Measurements from ENCODE around the gene SERPINE3.

Gene SERPINE3

DNA sequence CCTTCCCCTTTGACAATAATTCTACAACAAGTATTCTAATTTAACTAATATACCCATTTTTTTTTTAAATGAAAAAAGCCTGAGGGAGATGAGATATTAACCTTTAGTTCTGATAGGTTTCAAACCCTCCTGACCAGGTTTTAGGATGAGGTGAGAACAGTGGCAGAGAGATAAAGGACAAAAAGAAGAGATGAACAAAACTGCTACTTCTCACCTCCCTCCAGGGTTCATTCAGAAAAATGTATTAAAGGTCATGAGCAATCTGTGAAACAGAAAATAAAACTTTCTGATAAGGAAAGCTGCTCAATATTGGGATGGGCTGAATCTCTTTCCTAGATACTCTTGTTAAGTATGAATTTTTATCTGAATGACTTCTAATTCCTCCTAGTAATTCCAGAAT lies 24.1 kb downstream of the SERPINE3 start:
- no peak for DNase-seq (ENCODE audit: low read depth)

DNA sequence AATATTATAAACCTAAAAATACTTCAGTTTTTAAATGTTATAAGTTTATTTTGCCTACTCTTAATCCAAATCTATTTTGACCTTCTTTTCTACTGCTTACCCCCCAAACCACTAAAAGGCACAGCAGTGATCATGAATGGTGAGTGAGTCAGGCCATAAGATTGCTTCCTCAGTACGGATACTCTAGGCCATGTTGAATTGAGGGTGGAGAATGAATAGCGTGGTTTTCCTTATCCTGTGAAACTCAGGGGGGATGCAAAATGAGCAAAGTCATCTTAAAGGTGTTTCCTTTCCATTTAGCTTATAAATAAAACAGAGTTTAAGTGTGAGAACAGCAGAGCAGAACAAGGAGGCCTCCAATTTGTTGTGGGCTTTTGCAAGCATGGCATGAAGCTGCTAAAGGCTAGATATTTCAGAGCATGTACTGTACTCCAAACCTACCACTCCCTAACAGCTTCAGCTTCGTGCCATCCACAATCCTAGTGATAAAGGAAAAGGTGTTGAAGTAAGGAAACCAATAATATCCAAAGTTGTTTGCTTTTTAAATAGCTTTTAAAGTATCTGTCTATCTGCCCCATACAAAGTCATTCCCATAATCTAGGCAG lies 25.0 kb downstream of the SERPINE3 start:
- no peak for DNase-seq (ENCODE audit: low read depth)

DNA sequence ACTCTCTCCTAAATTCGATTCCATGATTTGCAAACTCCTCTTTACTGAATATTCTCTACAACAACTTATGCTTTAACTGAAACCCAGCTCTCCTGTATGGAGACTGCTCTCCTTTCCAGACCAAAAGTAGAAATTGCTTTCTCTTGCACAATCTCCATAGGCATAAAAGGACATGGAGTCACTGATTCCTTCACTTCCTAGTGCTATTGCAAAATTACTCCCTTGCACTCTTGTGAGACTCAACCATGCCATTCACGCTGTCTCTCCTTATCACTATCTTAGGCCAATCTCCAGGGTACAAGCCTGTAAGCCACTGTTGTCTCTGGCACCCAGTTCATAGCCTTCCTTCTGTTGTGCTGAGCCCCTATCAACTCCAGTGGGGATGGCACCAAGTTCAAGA lies 30.6 kb downstream of the SERPINE3 start:
- no peak for DNase-seq (ENCODE audit: low read depth)

DNA sequence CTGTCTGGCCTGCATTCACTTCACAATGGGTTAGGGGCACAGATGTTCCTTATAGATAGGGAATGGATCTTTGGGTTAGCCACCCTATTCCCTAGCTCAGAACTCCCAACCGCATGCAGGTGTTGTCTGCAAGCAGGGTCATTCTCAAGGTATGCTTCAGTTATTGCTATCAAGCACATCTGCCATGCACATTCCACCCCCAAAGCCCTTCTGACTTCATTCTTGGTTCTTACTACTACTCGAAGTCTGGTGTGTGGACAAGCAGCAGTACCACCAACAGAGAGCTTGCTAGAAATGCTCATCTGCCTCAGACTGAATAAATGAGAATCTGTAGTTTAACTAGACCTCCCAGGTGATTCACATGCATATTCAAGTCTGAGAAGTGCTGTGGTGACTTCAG lies 31.3 kb downstream of the SERPINE3 start:
- no peak for DNase-seq (ENCODE audit: low read depth)

DNA sequence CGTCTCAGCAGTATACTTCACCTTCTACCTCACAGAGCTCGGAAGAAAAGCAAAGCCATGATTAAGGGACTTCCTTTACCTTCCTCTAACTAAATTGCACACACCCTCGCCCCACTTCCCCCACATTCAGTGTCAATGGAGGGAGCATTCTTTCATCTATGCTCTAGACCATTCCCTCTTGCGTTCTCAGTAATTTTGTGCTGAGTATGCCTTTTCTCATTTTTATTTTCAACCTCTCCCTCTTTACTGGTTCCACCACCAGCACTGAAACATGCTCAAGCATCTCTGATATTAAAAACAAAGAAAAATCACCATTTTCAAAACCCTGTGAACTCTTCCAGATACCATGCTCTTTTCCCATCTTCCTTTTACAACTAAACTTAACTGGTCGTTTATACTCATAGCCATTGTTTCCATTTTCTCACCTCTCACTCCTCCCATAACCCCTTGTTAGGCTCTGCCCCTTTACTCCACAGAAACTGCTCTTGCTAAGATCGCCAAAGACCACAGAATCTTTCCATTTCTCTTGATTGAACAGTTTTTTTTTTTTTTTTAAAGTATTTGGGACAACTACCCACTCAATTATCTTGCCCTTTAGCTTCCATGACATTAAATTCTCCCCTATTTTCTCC lies 32.4 kb downstream of the SERPINE3 start:
- no peak for DNase-seq (ENCODE audit: low read depth)

DNA sequence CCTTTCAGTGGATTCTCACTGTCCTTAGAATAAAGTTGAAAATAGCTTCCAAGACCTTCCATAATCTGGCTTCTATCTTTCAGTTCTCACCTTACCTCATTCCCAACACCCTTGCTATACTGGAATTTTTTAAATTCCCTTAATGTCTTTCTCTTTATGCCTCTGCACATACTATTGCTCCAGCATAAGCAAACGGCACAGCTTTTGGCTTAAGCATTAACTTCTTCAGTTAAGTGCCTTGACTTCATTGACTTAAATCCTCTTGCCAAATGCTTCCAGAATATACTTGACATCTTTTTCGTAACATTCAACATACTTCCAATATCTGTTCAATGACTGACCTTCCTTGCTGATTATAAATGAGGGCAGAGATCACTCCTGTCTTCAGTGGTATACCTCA lies 34.0 kb downstream of the SERPINE3 start:
- DNase-seq (ENCODE audit: low read depth) = no peak

DNA sequence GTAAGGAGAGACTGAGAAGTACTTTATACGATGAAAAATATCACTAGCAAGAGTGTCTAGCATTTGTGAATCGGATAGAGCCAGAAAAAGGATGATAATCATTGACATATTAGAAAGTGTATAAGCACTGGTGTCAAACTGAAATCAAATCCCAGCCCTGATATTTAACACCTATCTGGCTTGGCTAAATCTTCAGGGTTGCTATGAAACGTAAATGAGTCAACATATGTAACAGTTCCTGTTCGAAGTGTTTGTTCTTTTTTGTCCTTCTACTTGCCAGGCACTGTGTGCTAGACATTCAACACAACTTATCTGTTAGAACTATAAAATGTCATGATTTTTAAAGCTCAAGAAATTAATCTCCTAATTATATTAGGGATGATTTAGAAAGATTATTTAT lies 40.8 kb downstream of the SERPINE3 start:
- no peak for DNase-seq (ENCODE audit: low read depth)

DNA sequence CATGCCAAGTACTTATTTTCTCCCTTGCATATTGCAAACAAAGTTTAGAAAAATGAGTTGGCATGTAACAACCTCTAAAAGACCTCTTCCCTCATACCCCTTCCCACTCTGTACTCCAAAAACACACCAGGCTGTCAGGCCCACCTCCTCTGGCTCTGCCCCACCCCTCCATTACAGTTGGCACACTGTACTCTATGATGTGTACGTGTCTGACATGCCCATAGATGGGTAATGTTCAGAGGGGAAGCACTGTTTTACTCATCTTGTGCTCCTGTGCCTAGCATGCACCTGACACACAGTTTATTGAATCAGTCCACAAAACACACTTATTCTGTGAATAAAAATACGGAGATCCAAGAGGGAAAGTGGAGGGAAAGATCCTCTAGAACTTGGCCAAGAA lies 45.6 kb downstream of the SERPINE3 start:
- DNase-seq (ENCODE audit: low read depth) = no peak

DNA sequence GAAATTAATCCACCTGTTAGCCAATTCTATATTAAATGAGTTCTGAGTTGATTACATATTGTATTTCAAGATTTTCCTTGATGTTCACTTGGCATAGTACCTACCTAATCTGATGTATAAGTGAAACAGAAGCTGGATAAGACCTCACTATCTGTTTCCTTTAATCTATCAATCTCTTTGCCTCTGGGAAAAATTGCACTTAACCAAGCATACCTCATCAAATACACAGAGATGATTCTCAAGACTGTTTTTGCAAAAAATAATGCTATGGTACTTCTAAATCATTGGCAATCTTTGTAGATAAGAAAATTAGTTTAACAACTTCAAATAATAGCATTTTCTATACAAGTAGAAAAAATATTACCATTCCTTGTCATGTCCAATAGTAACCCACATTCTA lies 55.2 kb downstream of the SERPINE3 start:
- DNase-seq (ENCODE audit: low read depth) = no peak

DNA sequence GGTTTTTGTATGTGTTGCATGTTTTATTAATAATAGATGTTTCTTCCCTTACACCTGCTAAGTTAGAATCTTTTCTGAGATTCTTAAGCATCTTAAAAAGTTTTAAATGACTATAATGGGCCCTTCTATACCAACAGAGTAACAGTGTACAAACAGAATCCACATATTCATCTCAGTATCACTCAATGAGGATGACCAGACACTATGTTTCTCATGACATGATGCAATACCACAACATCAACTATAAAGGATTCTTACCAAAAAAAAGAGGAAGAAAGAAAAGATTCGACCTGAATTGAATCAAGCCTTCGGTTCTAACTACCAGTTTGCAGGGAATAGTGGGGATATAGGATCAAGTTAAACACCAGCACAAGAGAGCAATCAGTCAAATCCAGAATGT lies 56.9 kb downstream of the SERPINE3 start:
- DNase-seq (ENCODE audit: low read depth) = no peak

DNA sequence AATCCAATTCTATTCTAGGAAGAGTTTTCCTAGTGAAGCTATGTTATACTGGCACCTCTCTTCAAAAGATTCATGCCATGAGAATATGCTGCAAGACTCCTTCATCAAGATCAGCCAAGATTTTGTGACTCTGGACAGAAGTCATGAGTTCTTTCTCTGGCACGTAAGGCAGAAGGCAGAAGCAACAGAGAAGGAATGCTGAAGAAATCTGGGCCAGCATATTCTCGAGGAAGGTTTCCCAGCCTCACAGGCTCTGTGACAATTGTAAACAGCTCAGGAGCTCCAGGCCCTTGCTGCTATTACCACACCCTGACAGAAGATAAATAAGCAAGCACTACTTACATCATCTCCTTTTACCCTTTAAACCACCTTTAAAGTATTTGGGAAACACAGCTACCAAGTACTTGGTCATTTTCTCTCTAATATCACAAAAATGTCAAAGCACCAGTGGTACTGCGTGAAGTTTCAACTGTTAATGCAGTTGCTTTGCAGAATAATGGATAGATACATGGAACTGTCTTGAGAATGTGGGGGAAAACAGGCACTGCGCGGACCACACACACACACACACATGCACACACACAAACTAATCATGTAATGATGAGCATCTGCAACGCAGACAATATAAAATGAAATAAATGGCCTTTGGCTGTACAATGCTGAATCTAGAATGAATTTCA lies 57.9 kb downstream of the SERPINE3 start:
- DNase-seq (ENCODE audit: low read depth) = no peak

DNA sequence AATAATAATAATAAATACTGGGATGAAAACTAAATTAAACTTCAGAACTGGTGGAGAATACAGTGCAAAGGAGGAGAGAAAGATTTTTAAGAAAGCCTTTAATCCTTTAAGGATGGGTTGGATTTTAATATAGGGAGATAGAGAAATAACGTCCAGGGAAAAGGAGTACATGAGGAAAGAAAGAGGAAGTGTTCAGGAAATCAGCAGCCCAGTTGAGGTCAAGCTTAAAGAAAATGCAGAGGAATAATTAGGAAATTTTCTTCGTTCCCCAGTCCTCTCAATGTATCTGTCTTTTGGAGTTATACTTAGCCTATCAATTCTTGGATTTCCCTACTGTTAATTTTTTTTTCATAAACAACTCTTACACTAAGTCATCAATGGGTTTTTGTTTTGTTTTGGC lies 65.7 kb downstream of the SERPINE3 start:
- no peak for DNase-seq (ENCODE audit: low read depth)

DNA sequence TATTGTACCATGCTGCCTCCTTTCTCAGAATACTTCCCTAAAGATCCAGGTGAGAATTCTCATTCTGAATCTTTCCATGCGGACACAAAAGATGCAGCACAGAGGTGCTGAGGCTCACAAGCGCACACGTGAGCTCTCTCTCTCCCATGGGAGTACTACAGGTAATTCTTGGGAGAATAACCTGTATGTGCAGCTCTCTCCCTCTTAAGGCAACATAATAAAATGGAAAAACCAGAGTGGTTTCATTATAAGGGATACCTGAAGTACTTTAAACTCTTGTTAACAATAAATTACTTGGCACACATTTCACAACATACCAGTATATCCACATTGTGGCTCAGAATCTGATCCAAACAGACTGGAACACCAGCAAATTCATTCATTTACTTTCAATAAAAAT lies 72.9 kb downstream of the SERPINE3 start:
- DNase-seq (ENCODE audit: low read depth) = no peak
